ENCODE measurements around the gene PTEN. TPM values are rescaled to one million over a fixed set of nuclear protein-coding genes. Genes with fewer than 3 reads are reported as not detected.
A peak's percentile ranks its signal among the peaks of the same experiment; 100 is the strongest.

Gene PTEN
- total and polyA plus RNA-seq, 8 donors: 26.2 to 374 (median 59.7) TPM

DNA sequence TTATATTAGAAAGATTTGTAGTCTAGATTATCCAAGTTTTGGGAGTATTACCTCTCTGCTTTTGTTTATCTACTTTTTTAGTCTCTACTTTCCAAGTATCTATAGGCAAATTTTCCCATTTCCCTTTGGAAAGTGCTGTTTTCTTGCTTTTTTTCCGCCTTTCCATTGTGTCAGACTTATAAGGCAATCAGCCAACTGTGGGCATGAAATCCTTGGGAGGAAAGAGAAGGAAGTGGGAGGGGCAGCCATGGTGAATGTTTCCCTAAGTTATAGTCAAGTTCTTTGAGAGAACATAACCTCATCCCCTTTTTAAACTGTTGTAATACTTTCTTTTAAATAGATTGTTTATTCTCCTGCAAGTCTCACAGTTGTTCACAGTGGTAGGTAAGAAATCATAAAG lies 52.6 kb downstream of the PTEN start:
- no peak for TF ChIP-seq EP300 (IDR thresholded peaks at IDR 0.05)
- TF ChIP-seq POLR2A (IDR thresholded peaks at IDR 0.05): no peak
- no peak for TF ChIP-seq POLR2AphosphoS5 (IDR thresholded peaks at IDR 0.05)
- TF ChIP-seq, protein P1, sequence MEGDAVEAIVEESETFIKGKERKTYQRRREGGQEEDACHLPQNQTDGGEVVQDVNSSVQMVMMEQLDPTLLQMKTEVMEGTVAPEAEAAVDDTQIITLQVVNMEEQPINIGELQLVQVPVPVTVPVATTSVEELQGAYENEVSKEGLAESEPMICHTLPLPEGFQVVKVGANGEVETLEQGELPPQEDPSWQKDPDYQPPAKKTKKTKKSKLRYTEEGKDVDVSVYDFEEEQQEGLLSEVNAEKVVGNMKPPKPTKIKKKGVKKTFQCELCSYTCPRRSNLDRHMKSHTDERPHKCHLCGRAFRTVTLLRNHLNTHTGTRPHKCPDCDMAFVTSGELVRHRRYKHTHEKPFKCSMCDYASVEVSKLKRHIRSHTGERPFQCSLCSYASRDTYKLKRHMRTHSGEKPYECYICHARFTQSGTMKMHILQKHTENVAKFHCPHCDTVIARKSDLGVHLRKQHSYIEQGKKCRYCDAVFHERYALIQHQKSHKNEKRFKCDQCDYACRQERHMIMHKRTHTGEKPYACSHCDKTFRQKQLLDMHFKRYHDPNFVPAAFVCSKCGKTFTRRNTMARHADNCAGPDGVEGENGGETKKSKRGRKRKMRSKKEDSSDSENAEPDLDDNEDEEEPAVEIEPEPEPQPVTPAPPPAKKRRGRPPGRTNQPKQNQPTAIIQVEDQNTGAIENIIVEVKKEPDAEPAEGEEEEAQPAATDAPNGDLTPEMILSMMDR (IDR thresholded peaks at IDR 0.05): no peak
- intact Hi-C loops (cut with DNase I; ENCODE audit: low total_unique reads): no loop called here
- Histone ChIP-seq H3K27ac (peak overlapping the region in 1 of 5 donors; percentile 44), H3K36me3 (peaks cover 0 to 38% (median 25%) of the 10 kb centered on the region in 4 donors), H3K27me3 (no peaks in the 10 kb centered on the region), H3K4me3 (no peak overlapping the region), H3K9me3 (peaks cover 0 to 21% (median 9%) of the 10 kb centered on the region in 4 donors), H3K4me1 (peaks cover 9 to 58% (median 33%) of the 10 kb centered on the region in 4 donors)
- WGBS, 5 donors: 56 to 88% (median 82%) methylated on average over 1 of the region's 1 CpG
- DNase-seq: peak in 1 of 2 donors; percentile 34

DNA sequence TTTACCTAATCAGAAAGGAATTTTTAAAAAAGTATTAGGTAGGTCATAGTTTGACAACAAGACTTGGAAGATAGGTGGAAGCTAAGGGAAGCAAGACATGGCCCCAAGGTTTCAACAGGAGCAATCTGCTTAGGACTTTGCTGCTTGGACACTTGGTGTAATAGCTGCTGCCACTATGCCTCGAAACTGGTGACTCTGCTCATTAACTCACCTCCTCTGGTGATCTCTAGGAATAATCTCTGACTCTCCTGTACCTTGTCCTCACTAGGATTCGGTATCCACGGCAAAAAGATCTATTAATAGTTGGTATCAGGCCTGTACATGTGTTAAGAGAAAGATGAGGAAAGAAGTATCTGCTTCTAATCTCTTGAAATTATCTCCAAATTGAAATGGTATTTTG lies 53.1 kb downstream of the PTEN start:
- H3K9me3 ChIP-seq: peaks cover 0 to 21% (median 9%) of the 10 kb centered on the region in 4 donors
- intact Hi-C loops (cut with DNase I; ENCODE audit: low total_unique reads): no loop called here
- H3K4me3 ChIP-seq: no peak overlapping the region
- peaks cover 0 to 38% (median 25%) of the 10 kb centered on the region in 4 donors for H3K36me3 ChIP-seq
- TF ChIP-seq EP300 (IDR thresholded peaks at IDR 0.05) (no peak), POLR2A (IDR thresholded peaks at IDR 0.05) (no peak), POLR2AphosphoS5 (IDR thresholded peaks at IDR 0.05) (no peak)
- TF ChIP-seq, protein P1 (IDR thresholded peaks at IDR 0.05): no peak
- H3K27me3 ChIP-seq: no peaks in the 10 kb centered on the region
- peak overlapping the region in 1 of 5 donors; percentile 44 for H3K27ac ChIP-seq
- WGBS, 5 donors: 76 to 87% (median 83%) methylated on average over 3 of the region's 3 CpGs
- DNase-seq: no peak
- peaks cover 9 to 63% (median 33%) of the 10 kb centered on the region in 4 donors for H3K4me1 ChIP-seq

- H3K9me3 ChIP-seq: peaks cover 0 to 4% (median 2%) of the 10 kb centered on the region in 4 donors
- peaks cover 0 to 22% (median 15%) of the 10 kb centered on the region in 4 donors for H3K36me3 ChIP-seq
- H3K4me1 ChIP-seq: peaks cover 9 to 79% (median 38%) of the 10 kb centered on the region in 4 donors
- intact Hi-C loops (cut with DNase I; ENCODE audit: low total_unique reads): no loop called here
- peak overlapping the region in 3 of 5 donors; percentile 19 to 42 (median 21) for H3K27ac ChIP-seq
- H3K4me3 ChIP-seq: no peak overlapping the region
- TF ChIP-seq EP300 (IDR thresholded peaks at IDR 0.05): no peak
- WGBS, 5 donors: 7 to 31% (median 22%) methylated on average over 3 of the region's 3 CpGs
- DNase-seq: peak in 1 of 2 donors; percentile 19
- H3K27me3 ChIP-seq: no peaks in the 10 kb centered on the region
Observed at GRCh38 chr10:87918254-87918859, 54.9 kb downstream of the PTEN start.

GRCh38 chr10:87920538-87920937 lies 57.1 kb downstream of the PTEN start:
- peaks cover 9 to 87% (median 44%) of the 10 kb centered on the region in 4 donors for H3K4me1 ChIP-seq
- H3K36me3 ChIP-seq: peaks cover 0 to 8% (median 4%) of the 10 kb centered on the region in 4 donors
- H3K9me3 ChIP-seq: no peaks in the 10 kb centered on the region
- no peaks in the 10 kb centered on the region for H3K27me3 ChIP-seq
- intact Hi-C loops (cut with DNase I; ENCODE audit: low total_unique reads): no loop called here
- H3K27ac ChIP-seq: no peak overlapping the region
- WGBS, 5 donors: 93 to 99% (median 96%) methylated on average over 4 of the region's 4 CpGs
- H3K4me3 ChIP-seq: no peak overlapping the region
- TF ChIP-seq POLR2A (IDR thresholded peaks at IDR 0.05) (no peak), EP300 (IDR thresholded peaks at IDR 0.05) (no peak), POLR2AphosphoS5 (IDR thresholded peaks at IDR 0.05) (no peak)
- TF ChIP-seq, protein P1 (IDR thresholded peaks at IDR 0.05): no peak
- DNase-seq: no peak

All from stomach (tissue), 9 donors.